Measurements from ENCODE around the gene EGLN3.
"Not testable (repeated sequence)": the region's sequence is repeated elsewhere in the genome, so short reads cannot be mapped to it uniquely, and the experiment has no call there.

EGLN3 gene
- 1.9 to 3.9 (median 2.7) reads per million in 4 donors for total RNA-seq

GRCh38 chr14:33950320-33951182 lies at the start of gene EGLN3:
Gene EGLN3 (minus strand): TSS chr14:33951074. CDS start chr14:33950752, 322 bp downstream.
- peak; percentile 7 to 71 (median 20) for DNase-seq

DNA sequence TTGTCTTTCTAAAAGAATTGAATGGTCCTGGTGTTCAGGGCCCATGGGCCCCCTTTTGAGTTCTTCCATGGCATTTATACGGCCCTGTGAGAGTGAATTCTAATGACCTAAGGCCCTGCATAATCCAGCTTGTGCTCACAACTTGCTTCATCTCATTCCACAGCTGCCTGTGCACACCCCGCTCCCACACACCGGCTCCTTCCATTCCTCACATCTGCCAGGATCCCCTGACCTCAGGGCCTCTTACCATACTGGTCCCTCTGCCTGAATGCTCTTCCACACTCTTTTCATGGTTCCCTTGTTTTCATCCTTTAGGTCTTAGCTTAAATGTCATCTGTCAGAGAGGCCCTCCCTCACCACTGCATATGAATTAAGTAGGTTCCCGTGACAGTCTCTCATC lies 49.5 kb upstream of the EGLN3 start:
- no peak for DNase-seq

DNA sequence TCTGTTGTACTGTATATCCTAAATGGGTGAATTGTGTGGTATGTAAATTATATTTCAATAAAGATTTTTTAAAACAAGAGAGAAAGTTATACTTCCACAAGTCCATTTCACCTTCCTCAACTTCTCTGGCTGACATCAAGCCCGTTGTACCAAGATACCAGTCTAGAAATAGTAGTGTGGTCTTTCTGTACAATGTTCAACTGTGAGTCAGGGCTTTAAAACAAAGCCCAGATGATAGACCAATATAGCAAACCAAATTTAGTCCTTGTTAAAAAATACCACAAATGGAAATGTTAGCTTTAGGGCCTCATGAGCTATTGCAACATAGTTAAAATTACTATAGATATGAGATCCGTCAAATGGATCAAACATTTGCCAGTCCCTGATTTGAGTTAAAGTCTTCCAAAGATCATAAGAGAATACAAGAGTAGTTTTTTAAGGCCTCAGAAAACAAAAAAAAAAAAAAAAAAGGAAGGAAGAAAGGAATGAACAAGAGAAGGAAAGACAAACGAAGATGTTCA lies 49.0 kb upstream of the EGLN3 start:
- no peak for DNase-seq

DNA sequence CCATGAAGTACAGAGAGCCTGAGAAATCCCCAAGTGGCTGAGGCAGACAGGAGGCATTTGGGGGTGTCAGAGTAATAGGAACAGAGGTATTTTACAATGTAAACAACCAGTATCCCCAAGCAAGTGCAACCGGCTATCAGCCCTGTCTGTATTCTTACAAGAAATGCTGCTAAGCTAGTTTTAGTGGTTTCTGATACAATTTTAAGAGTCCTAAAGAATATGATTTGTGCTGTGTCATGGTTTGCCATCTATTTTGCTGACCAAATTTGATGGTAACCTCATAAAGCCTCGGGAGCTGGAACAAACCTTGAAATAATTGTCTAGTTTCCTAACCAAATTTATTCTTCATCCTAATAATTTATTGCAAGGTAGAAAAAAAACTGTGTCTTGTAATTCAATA lies 46.7 kb upstream of the EGLN3 start:
- no peak for DNase-seq

GRCh38 chr14:33996462-33996861 lies 45.6 kb upstream of the EGLN3 start:
- DNase-seq = no peak

DNA sequence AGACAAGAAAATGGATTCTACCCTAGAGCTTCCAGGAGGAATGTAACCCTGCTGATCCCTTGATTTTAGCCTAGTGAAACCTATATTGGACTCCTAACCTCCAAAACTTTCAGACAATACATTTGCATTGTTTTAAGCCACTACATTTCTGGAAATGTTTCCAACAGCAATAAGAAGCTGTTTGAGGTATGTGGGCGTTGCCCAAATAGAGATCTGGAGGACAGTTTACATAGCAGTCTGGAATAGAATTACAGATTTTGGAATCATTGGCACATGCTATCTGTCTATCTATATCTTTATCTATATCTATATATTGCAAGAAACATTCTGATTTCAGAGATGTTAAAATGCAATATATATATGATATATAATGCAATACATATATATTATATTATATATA lies 42.4 kb upstream of the EGLN3 start:
- no peak for DNase-seq

GRCh38 chr14:33992274-33993007 lies 41.6 kb upstream of the EGLN3 start:
- no peak for DNase-seq

- DNase-seq = no peak
These were observed 39.9 kb upstream of the EGLN3 start for GRCh38 chr14:33990790-33991189.

DNA sequence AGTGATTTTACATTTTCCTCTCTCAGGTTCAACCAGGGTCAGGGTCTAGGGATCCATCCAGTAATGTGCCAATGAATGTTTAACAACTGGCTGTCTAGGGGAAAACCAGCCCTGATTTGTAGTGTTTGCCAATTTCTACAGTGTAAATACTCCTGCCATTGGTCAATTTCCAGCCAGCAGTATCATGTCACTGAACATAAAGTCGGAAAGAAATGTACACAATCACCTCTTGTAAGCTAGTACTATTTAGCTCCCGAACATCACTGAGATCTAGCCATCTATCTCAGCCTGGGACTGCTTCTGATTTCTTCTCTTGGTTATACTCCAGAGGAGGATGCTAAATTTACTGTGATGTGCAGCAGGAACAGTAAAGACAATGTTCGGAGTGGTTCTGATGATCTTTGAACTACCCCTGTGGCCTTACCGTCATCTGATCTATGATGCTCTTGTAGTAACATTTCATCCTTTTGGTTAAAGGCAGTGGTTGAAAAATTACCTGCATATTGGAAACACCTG lies 36.7 kb upstream of the EGLN3 start:
- no peak for DNase-seq

GRCh38 chr14:33986804-33987203 lies 35.9 kb upstream of the EGLN3 start:
- DNase-seq = no peak

DNA sequence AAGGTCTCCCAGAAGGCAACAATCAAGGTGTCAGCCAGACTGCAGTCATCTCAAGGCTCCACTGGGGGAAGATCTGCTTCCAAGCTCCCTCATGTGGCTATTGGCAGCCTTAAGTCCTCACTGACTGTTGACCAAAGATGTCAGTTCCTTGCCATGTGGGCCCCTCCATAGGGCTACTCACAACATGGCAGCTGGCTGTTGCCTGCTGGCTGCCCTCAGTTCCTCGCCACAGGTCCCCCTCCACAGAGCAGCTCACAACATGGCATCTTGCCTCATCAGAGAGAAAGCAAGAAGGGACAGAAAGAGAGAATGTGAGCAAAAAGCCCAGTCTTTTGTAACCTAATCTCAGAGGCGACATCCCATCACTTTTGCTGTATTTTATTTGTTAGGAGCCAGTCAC lies 34.4 kb upstream of the EGLN3 start:
- no peak for DNase-seq

- no peak for DNase-seq
These were observed 28.9 kb upstream of the EGLN3 start for GRCh38 chr14:33979613-33980276.

DNA sequence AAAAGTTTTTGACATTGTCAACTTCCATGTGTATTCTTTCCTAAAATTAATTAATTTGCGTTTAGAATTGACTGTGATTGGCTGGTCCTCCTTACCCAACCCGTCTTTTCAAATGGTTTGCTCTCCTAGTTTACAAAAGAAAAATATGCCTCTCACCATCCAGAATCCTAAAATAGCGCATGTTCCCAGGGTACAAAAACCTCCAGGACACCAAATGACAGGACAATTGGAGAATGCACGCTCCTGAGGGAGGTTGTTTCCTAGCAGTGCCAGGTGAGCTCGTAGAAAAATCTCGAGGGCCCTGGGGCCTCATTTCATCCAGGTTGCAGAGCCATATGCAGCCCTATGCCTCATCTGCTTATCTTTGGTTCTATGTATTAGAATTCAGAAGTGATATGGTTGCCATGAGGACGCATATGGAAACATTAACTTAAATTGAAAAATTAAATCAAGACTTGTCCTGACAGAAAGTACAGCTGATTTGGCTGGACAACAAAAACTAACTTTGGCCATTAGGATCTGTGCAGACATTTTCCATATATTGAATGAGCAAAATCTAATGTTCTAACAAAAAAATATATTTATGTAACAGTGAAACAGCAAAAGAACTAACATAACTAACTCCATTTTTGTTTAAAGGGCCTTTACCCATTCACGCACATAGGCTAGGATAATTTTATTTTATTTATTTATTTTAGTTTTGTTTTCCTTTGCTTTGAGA lies 28.2 kb upstream of the EGLN3 start:
- no peak for DNase-seq

- DNase-seq = no peak
These were observed 21.8 kb upstream of the EGLN3 start for GRCh38 chr14:33972583-33973081.

DNA sequence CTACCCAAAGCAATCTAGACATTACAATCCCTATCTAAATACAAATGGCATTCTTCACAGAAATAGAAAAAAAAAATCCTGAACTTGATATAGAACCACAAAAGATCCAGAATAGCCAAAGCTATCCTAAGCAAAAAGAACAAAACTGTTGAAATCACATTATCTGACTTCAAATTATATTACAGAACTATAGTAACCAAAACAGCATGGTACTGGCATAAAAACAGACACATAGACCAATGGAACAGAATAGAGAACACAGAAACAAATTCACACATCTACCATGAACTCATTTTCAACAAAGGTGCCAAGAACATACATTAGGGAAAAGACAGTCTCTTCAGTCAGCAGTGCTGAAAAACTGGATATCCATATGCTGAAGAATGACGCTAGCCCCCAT lies 19.0 kb upstream of the EGLN3 start:
- not testable (repeated sequence) for DNase-seq

- no peak for DNase-seq
These were observed 17.8 kb upstream of the EGLN3 start for GRCh38 chr14:33968722-33969121.

DNA sequence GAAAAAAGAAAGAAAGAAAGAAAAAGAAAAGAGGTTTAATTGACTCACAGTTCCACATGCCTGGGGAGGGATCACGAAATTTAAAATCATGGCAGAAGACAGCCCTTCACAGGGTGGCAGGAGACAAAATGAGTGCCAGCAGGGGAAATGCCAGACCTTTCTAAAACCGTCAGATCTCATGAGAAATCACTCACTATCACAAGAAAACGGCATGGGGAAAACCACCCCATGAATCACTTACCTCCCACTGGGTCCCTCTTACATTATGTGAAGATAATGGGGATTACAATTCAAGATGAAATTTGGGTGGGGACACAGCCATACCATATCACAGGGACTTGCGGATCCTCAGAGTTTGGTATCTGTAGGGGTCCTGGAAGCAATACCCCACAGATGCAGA lies 16.3 kb upstream of the EGLN3 start:
- no peak for DNase-seq

GRCh38 chr14:33966276-33966675 lies 15.4 kb upstream of the EGLN3 start:
- DNase-seq = no peak

- no peak for DNase-seq
These were observed 13.9 kb upstream of the EGLN3 start for GRCh38 chr14:33964599-33965317.

DNA sequence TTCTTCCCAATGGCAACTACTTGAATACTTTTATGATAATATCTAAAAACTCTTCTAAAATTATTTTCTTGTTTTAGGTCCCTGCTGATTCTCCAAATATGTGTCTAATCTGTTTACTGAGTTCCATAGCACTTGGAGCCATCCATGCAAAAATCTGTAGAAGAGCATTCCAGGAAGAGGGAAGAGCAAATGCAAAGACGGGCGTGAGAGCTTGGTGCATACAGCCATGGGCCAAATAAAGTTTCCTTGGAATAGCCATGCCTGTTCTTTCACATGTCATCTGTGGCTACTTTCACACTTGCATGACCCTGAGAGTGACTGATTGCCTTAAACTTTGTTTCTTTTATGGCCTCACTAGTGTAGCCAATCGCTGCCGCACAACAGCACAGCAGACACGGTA lies 13.0 kb upstream of the EGLN3 start:
- no peak for DNase-seq

- not testable (repeated sequence) for DNase-seq
These were observed 11.6 kb upstream of the EGLN3 start for GRCh38 chr14:33962466-33962865.
